Measurements from ENCODE around the gene CLBA1.

The CLBA1 gene

DNA sequence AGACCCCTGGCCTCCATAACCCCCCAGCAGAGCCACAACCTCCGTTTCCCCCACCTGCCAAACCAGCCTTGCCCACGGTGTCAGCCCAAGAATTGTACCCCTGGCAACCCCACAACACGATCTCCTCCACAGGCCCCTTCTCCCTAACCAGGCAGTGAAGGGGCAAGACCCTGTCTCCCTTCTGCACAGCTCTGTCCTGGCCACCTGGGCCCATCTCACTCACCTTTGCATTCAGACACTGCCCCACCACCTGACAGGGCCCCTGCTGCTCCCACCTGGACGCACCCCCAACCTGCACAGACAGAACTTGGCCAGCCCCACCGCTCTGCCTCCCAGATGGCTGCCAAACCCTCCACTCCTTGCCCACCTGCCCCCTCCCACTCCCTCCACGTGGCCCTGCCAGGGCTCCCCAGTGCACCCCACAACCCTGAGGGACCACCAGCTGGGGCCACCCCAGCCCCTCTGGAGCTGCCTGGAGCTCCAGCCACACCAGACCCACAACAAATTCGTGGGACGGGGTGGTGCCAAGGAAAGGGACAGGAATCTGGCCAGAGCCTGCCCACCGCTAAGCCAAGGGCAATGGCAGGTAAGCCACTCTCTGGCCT, 19.2 kb upstream of the CLBA1 start:
- no peak overlapping the region for H3K4me3 ChIP-seq (replicated peaks; ENCODE audit: low read depth, low read length)
- no peak for DNase-seq (ENCODE audit: low read depth)
- TF ChIP-seq, protein P1, sequence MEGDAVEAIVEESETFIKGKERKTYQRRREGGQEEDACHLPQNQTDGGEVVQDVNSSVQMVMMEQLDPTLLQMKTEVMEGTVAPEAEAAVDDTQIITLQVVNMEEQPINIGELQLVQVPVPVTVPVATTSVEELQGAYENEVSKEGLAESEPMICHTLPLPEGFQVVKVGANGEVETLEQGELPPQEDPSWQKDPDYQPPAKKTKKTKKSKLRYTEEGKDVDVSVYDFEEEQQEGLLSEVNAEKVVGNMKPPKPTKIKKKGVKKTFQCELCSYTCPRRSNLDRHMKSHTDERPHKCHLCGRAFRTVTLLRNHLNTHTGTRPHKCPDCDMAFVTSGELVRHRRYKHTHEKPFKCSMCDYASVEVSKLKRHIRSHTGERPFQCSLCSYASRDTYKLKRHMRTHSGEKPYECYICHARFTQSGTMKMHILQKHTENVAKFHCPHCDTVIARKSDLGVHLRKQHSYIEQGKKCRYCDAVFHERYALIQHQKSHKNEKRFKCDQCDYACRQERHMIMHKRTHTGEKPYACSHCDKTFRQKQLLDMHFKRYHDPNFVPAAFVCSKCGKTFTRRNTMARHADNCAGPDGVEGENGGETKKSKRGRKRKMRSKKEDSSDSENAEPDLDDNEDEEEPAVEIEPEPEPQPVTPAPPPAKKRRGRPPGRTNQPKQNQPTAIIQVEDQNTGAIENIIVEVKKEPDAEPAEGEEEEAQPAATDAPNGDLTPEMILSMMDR (IDR thresholded peaks at IDR 0.05; ENCODE audit: low read length, missing control alignments), result no peak

DNA sequence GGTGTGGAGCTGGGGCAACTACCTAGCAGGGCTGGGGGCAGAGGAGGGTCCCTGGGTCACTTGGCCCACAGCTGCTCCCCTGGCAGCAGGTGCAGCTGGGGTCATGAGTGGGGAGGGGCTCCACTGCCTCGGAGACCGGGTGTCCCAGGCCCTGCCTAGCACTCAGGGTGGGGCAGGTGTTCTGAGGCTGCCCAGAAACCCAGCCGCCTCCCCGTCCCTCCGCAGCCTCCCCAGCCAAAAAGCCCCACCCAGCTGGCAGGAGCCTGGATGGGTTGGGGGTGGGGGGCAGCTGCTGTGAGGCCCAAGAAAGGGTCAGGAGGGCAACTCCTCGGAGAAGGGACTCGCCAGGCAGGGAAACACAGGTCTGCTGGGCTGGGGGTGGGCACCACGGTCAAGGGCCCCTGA, 18.6 kb upstream of the CLBA1 start:
- no peak for DNase-seq (ENCODE audit: low read depth)
- no peak overlapping the region for H3K4me3 ChIP-seq (replicated peaks; ENCODE audit: low read depth, low read length)
- TF ChIP-seq, protein P1 (IDR thresholded peaks at IDR 0.05; ENCODE audit: low read length, missing control alignments), result no peak

DNA sequence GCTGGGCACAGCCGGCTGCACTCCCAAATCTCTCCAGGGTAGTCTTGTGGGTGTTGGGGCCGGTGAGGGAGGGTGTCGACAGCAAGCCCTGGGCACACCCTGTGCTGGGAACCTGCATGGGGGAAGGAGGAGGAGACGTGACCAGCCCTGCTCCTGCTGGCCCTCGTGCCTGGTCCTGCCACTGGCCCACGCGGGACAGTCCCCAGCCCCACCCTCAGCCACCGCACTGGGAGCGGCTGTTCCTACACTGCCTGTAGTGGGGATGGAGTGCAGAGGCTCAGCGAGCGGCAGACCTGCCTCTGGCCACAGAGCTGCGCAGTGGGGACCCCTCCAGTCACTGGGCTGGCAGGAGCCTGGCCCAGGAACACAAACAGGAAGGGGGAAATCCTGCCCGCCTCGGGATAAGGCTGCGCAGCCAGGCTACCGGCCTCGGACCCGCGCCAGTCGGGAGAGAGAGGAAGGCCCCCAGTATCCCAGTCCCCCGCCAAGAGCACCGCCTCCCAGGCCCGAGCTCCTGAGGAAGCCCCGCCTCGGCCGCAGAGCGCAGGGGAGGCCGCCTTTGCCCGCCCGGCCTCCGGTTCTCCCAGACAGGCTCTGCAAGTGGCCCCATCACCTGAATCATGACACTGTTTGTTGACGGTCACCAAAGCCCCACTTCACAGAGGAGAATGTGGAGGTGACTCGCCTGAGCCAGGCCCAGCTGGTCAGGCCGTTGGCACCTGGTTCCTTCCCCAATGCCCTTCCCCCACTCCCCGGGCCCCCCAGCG, 18.0 kb upstream of the CLBA1 start:
- H3K4me3 ChIP-seq (replicated peaks; ENCODE audit: low read depth, low read length), result peak overlapping the region; percentile 40
- TF ChIP-seq, protein P1 (IDR thresholded peaks at IDR 0.05; ENCODE audit: low read length, missing control alignments), result no peak
- peak; percentile 40 for DNase-seq (ENCODE audit: low read depth)

DNA sequence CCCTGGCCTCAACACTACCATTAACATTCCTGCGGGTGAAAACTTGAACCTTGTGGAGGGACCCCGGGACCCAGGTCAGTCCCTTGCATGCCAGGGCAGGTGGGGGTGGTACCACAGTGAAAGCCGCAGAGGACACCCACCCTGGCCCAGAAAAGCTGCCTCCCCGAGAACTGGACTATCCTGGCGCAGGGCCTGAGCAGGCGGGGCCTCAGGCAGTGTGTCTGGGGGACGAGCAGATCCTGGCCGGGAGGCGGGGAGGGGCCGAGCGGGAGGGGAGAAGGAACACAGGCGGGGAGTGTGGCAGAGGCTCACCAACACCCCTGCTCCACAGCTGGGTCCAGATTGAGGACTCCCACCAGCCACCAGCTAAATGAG, 17.4 kb upstream of the CLBA1 start:
- H3K4me3 ChIP-seq (replicated peaks; ENCODE audit: low read depth, low read length), result peak overlapping the region; percentile 40
- peak; percentile 58 for DNase-seq (ENCODE audit: low read depth)
- TF ChIP-seq, protein P1 (IDR thresholded peaks at IDR 0.05; ENCODE audit: low read length, missing control alignments), result no peak

DNA sequence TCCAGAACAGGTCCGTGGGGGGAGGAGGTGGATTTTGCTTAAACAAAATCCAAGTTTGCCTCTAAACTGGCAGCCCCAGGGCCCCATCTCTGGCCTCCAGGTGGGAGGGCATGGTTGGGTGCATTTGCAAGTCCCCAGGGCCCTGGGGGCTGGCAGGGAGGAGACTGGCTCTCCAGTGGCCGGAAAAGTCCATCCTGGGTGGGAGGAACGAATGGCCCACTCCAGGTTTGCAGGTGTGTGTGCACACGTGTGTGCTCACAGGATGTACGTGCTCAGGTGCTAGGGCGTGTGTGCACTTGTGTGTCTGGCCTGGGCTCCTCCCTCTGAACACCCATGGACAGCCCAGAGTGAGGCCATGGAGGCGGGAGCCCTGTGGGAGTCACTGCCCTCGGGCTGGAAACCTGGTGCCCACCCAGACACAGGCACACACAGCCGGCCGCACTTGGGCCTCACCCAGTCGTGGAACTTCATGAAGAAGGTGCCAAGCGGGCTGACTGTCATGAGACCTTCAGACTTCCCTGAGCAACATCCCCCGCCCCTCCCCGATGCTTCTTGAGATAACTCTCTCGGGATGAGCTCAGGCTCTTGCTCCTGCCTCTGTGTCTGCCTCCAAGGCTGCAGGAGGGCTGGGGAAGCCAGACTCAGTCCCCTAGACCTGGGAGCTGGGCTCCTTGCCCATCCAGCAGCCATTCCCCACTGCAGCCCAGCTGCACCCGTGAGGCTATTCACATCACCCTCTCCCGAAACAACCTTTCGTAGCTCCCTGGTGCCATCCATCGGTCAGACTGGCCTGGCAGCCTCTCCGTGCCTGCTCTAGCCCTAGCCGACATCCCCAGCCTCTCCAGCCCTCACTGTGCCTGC, 16.8 kb upstream of the CLBA1 start:
- H3K4me3 ChIP-seq (replicated peaks; ENCODE audit: low read depth, low read length), result peak overlapping the region; percentile 40
- DNase-seq (ENCODE audit: low read depth), result peak; percentile 49
- TF ChIP-seq, protein P1 (IDR thresholded peaks at IDR 0.05; ENCODE audit: low read length, missing control alignments), result peak; percentile 25

DNA sequence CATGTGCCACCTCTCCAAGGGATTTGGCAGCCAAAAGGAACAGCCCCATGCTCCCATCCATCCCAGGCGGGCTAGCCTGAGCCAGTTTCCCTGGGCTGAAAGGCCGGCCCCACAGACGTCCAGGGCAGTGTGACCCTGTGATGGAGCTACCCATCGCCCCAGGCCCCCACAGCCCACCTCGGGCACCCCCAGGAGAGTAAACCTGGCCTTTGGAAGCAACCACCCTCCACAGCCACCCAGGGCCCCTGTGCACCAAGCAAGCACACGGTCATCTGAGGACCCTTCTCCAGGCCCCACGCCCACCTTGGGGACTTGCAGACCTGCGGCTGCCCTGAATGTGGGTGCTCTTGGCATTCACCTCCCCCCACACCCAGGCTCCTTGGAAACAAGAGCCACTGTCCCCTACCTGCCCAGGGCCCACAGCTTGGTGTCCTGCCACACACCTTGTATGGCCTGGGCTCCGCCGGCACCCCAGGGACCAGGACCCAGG, 15.8 kb upstream of the CLBA1 start:
- no peak for DNase-seq (ENCODE audit: low read depth)
- H3K4me3 ChIP-seq (replicated peaks; ENCODE audit: low read depth, low read length), result peak overlapping the region; percentile 43
- TF ChIP-seq, protein P1 (IDR thresholded peaks at IDR 0.05; ENCODE audit: low read length, missing control alignments), result no peak

Measured in fibroblast of pulmonary artery (primary cell).